Measurements from ENCODE around the gene PEAK3. TPM values are rescaled to one million over a fixed set of nuclear protein-coding genes. Genes with fewer than 3 reads are reported as not detected.

Gene PEAK3
- total and polyA plus RNA-seq, 10 of the 15 experiments (the other 5 are each of a cell fraction or from before 2014, with no cell fraction given): 0.03 to 0.10 (median 0.05) TPM; not detected in 7

DNA sequence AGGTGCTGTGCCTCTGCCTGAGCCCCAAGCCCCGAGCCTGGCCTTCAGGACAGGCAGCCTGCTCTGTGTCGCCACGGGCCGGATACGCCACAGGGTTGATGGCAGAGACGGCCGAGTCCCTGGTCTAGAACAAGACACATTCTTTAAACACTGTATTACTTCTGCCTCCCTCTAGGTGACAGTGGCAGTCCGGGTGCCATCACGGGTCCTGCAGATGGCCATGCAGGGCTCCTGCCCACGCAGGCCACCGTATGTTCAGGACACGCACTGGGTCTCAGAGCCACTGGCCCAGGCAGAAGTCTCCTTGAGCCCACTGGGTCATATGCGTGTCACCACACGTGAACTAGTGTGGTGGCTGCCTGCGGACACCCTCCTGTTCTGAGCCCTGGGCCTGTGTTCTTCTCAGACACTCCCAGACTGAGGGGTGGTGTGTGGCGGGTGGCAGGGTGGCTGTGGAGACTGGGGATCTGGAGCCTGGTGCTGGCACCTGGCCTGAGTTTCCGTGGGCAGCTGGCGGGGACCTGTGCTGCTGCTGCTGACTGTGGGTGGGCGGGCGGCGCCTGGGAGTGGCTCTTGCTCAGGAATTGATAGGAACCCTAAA is 50.3 kb downstream of the PEAK3 start (continued):
- TF ChIP-seq, protein P1, sequence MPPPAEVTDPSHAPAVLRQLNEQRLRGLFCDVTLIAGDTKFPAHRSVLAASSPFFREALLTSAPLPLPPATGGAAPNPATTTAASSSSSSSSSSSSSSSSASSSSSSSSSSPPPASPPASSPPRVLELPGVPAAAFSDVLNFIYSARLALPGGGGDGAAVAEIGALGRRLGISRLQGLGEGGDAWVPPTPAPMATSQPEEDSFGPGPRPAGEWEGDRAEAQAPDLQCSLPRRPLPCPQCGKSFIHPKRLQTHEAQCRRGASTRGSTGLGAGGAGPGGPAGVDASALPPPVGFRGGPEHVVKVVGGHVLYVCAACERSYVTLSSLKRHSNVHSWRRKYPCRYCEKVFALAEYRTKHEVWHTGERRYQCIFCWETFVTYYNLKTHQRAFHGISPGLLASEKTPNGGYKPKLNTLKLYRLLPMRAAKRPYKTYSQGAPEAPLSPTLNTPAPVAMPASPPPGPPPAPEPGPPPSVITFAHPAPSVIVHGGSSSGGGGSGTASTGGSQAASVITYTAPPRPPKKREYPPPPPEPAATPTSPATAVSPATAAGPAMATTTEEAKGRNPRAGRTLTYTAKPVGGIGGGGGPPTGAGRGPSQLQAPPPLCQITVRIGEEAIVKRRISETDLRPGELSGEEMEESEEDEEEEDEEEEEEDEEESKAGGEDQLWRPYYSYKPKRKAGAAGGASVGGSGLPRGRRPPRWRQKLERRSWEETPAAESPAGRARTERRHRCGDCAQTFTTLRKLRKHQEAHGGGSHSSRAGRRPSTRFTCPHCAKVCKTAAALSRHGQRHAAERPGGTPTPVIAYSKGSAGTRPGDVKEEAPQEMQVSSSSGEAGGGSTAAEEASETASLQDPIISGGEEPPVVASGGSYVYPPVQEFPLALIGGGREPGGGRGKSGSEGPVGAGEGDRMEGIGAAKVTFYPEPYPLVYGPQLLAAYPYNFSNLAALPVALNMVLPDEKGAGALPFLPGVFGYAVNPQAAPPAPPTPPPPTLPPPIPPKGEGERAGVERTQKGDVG (CRISPR knock-in tag; IDR thresholded peaks at IDR 0.05): no peak
- no peak for TF ChIP-seq FOXK2 (IDR thresholded peaks at IDR 0.05)
- TF ChIP-seq BACH1 (IDR thresholded peaks at IDR 0.05; ENCODE audit: borderline replicate concordance): no peak
- no peak for TF ChIP-seq YBX1 (IDR thresholded peaks at IDR 0.05)
- no peak for TF ChIP-seq MEF2B (IDR thresholded peaks at IDR 0.05; ENCODE audit: partially characterized antibody, poor library complexity, severe bottlenecking)
- TF ChIP-seq ATF7 (IDR thresholded peaks at IDR 0.05; ENCODE audit: low read depth): no peak
- TF ChIP-seq BHLHE40 (IDR thresholded peaks at IDR 0.05; ENCODE audit: borderline replicate concordance in 1 of 2, low read depth in 2 of 2, low read length in 1 of 2): no peak
- TF ChIP-seq LARP7 (IDR thresholded peaks at IDR 0.05): no peak
- TF ChIP-seq POLR2A (IDR thresholded peaks at IDR 0.05; ENCODE audit: low read depth, low read length): peak; percentile 72
- TF ChIP-seq FOS (IDR thresholded peaks at IDR 0.05; ENCODE audit: borderline replicate concordance, extremely low read depth, insufficient read length): no peak
- TF ChIP-seq MXI1 (IDR thresholded peaks at IDR 0.05; ENCODE audit: low read depth, low read length): no peak
- TF ChIP-seq, protein P2, sequence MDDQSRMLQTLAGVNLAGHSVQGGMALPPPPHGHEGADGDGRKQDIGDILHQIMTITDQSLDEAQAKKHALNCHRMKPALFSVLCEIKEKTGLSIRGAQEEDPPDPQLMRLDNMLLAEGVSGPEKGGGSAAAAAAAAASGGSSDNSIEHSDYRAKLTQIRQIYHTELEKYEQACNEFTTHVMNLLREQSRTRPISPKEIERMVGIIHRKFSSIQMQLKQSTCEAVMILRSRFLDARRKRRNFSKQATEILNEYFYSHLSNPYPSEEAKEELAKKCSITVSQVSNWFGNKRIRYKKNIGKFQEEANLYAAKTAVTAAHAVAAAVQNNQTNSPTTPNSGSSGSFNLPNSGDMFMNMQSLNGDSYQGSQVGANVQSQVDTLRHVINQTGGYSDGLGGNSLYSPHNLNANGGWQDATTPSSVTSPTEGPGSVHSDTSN (IDR thresholded peaks at IDR 0.05; ENCODE audit: insufficient replicate concordance, low read depth, low read length): no peak
- TF ChIP-seq CHD2 (IDR thresholded peaks at IDR 0.05; ENCODE audit: borderline replicate concordance, low read depth, low read length): no peak
- no peak for TF ChIP-seq BCL11A (IDR thresholded peaks at IDR 0.05; ENCODE audit: low read depth, low read length)
- TF ChIP-seq, protein P3, sequence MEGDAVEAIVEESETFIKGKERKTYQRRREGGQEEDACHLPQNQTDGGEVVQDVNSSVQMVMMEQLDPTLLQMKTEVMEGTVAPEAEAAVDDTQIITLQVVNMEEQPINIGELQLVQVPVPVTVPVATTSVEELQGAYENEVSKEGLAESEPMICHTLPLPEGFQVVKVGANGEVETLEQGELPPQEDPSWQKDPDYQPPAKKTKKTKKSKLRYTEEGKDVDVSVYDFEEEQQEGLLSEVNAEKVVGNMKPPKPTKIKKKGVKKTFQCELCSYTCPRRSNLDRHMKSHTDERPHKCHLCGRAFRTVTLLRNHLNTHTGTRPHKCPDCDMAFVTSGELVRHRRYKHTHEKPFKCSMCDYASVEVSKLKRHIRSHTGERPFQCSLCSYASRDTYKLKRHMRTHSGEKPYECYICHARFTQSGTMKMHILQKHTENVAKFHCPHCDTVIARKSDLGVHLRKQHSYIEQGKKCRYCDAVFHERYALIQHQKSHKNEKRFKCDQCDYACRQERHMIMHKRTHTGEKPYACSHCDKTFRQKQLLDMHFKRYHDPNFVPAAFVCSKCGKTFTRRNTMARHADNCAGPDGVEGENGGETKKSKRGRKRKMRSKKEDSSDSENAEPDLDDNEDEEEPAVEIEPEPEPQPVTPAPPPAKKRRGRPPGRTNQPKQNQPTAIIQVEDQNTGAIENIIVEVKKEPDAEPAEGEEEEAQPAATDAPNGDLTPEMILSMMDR (IDR thresholded peaks at IDR 0.05 in 2 of 3, conservative IDR thresholded peaks at IDR 0.05 in 1 of 3; ENCODE audit: control insufficient read depth in 2 of 3, extremely low read depth in 1 of 3, insufficient read depth in 1 of 3, low read depth in 3 of 3, low read length in 3 of 3): peak in 2 of 3 experiments; percentile 10 to 29; a peak in 2 of 6 replicates
- TF ChIP-seq, protein P4, sequence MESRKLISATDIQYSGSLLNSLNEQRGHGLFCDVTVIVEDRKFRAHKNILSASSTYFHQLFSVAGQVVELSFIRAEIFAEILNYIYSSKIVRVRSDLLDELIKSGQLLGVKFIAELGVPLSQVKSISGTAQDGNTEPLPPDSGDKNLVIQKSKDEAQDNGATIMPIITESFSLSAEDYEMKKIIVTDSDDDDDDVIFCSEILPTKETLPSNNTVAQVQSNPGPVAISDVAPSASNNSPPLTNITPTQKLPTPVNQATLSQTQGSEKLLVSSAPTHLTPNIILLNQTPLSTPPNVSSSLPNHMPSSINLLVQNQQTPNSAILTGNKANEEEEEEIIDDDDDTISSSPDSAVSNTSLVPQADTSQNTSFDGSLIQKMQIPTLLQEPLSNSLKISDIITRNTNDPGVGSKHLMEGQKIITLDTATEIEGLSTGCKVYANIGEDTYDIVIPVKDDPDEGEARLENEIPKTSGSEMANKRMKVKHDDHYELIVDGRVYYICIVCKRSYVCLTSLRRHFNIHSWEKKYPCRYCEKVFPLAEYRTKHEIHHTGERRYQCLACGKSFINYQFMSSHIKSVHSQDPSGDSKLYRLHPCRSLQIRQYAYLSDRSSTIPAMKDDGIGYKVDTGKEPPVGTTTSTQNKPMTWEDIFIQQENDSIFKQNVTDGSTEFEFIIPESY (IDR thresholded peaks at IDR 0.05): no peak
- no peak for TF ChIP-seq SP1 (IDR thresholded peaks at IDR 0.05; ENCODE audit: low read depth, low read length)
- TF ChIP-seq WRNIP1 (IDR thresholded peaks at IDR 0.05; ENCODE audit: borderline replicate concordance, low read depth, low read length): no peak
